CD4-positive, alpha-beta T cell (primary cell): ENCODE measurements around the gene EMC8. TPM values are rescaled to one million over a fixed set of nuclear protein-coding genes. Genes with fewer than 3 reads are reported as not detected.

Experiments
- ATAC-seq: fragments of 200-7000 bp; cut with Tn5 transposase; one replicate; pipeline ENCODE4 v1.10.0; 2022; ENCODE audit warnings: mild to moderate bottlenecking; ENCODE audit not compliant: poor library complexity
- CTCF ChIA-PET: fragments of 350-600 bp; sonication (Branson Sonifier 250); formaldehyde crosslinking; loops from one replicate; lab custom pipeline; 2021; ENCODE audit warnings: antibody characterized with exemption, inconsistent platforms; lab: Charles Lee
- POLR2A ChIA-PET: fragments of 350-600 bp; sonication (Branson Sonifier 250); formaldehyde crosslinking; loops from one replicate; lab custom pipeline; 2021; ENCODE audit warnings: antibody characterized with exemption, inconsistent platforms; lab: Charles Lee
- DNase-seq, 14 experiments: peaks; one replicate each; pipeline ENCODE4 v3.0.0-alpha.2; 2013 to 2020; ENCODE audit warnings: mixed read lengths in 2 of 14
- H3K27ac ChIP-seq, 2 donors: one replicate each; pipeline versions ENCODE4 v1.5.1 to v1.7.0; 2013; ENCODE audit warnings: low read length in 2 of 2, low read depth in 1 of 2, mild to moderate bottlenecking in 1 of 2
- H3K27me3 ChIP-seq, 2 experiments: 1 replicate in 1 of 2; 2 replicates in 1 of 2; pipeline versions ENCODE4 v1.6.1 to v1.7.0; 2013; ENCODE audit warnings: low read length in 2 of 2, control low read depth in 1 of 2, mild to moderate bottlenecking in 1 of 2, moderate library complexity in 1 of 2; ENCODE audit not compliant: insufficient read depth in 2 of 2, control insufficient read depth in 1 of 2
- H3K36me3 ChIP-seq: one replicate; pipeline ENCODE4 v1.6.1; 2013; ENCODE audit warnings: low read length, control low read depth; ENCODE audit not compliant: insufficient read depth
- H3K4me1 ChIP-seq: one replicate; pipeline ENCODE4 v1.6.1; 2013; ENCODE audit warnings: low read length, control low read depth; ENCODE audit not compliant: insufficient read depth
- H3K4me3 ChIP-seq: one replicate; pipeline ENCODE4 v1.5.1; 2013; ENCODE audit warnings: mild to moderate bottlenecking, low read length, moderate library complexity
- H3K9me3 ChIP-seq, 2 experiments: 1 replicate in 1 of 2; 2 replicates in 1 of 2; pipeline versions ENCODE4 v1.6.1 to v1.7.0; 2013; ENCODE audit warnings: low read length in 2 of 2, mild to moderate bottlenecking in 2 of 2, control low read depth in 1 of 2, moderate library complexity in 1 of 2; ENCODE audit not compliant: control insufficient read depth in 1 of 2, insufficient read depth in 1 of 2
- H3K27ac Mint-ChIP-seq: one replicate; pipeline ENCODE4 v1.8.0; 2020; ENCODE audit warnings: mixed read lengths
- H3K27me3 Mint-ChIP-seq: one replicate; pipeline ENCODE4 v1.8.0; 2021; ENCODE audit warnings: mixed read lengths
- H3K36me3 Mint-ChIP-seq: one replicate; pipeline ENCODE4 v1.8.0; 2021; ENCODE audit warnings: low read depth, mixed read lengths
- H3K4me1 Mint-ChIP-seq: one replicate; pipeline ENCODE4 v1.8.0; 2021; ENCODE audit warnings: low read depth, mixed read lengths
- H3K4me3 Mint-ChIP-seq: one replicate; pipeline ENCODE4 v1.8.0; 2020; ENCODE audit warnings: mild to moderate bottlenecking, mixed read lengths
- H3K9me3 Mint-ChIP-seq: one replicate; pipeline ENCODE4 v1.8.0; 2020; ENCODE audit warnings: mixed read lengths
- intact Hi-C, 2 experiments: fragments of 100-400 bp; cut with DNase I in 1 of 2; cut with micrococcal nuclease in 1 of 2; formaldehyde crosslinking; loops; one replicate each; pipeline versions ENCODE4 v1.15.1 to v1.9.0; 2023 to 2025; cut with DNase I, micrococcal nuclease
- total RNA-seq, 174 experiments: library from RNA in 2 of 174; stranded (reverse) in 2 of 174; gene quantifications; one replicate each; pipeline ENCODE4 v1.2.3 and lab custom pipeline; 2021 to 2026
- TF ChIP-seq, protein P1 (sequence below): fragments of 200-600 bp; IDR thresholded peaks from one replicate; pipeline ENCODE4 v1.8.0; 2022; ENCODE audit warnings: antibody characterized with exemption, mild to moderate bottlenecking

The EMC8 gene
- total RNA-seq, 2 experiments from 2014 or later: 38.9 to 41.7 TPM

DNA sequence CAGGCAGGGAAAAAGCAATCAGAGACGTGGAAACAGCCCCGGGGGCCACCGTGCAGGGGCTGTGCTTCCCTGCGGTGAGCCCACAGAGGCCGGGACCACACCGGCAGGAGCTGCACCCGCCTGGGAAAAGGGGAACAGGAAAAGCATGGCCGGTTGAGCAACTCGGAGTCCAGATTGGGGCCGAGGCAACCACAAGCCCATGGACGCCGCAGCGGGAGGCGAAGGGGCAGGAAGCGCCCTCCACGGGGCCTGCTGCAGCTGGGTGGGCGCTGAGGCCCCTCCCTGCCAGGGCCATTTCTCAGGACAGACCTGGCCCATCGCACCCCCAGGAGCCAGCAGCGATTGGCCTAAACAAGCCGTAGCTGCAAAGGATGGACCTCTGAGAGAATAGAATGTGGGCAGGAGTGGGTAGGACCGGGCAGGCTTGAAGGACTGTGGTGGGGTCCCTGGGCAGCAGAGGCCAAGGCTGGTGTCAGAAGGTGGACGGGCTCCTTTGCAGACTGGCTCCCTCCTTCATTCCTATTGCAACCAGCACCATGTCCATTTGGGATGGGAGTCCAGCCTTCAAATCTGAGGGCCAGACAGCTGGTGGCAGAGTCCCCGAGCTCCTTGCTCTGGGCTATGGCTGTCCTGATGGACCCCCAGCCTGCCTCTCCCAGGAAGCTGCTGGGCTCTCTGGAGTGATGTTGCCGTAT lies 30.6 kb upstream of the EMC8 start:
- no peaks in the 10 kb centered on the region for H3K36me3 Mint-ChIP-seq
- Histone ChIP-seq H3K4me1 (peaks cover 12% of the 10 kb centered on the region), H3K9me3 (peaks cover 0 to 29% of the 10 kb centered on the region in 2 experiments), H3K36me3 (no peaks in the 10 kb centered on the region), H3K4me3 (peak overlapping the region; percentile 24), H3K27ac (no peak overlapping the region), H3K27me3 (peaks cover 3 to 21% of the 10 kb centered on the region in 2 experiments)
- POLR2A ChIA-PET: interaction anchor here (1.5 kb wide), 1 partner anchor 106 kb away, joined by 3 read pairs; no protein-coding TSS in a partner anchor
- TF ChIP-seq, protein P1, sequence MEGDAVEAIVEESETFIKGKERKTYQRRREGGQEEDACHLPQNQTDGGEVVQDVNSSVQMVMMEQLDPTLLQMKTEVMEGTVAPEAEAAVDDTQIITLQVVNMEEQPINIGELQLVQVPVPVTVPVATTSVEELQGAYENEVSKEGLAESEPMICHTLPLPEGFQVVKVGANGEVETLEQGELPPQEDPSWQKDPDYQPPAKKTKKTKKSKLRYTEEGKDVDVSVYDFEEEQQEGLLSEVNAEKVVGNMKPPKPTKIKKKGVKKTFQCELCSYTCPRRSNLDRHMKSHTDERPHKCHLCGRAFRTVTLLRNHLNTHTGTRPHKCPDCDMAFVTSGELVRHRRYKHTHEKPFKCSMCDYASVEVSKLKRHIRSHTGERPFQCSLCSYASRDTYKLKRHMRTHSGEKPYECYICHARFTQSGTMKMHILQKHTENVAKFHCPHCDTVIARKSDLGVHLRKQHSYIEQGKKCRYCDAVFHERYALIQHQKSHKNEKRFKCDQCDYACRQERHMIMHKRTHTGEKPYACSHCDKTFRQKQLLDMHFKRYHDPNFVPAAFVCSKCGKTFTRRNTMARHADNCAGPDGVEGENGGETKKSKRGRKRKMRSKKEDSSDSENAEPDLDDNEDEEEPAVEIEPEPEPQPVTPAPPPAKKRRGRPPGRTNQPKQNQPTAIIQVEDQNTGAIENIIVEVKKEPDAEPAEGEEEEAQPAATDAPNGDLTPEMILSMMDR: no peak
- intact Hi-C loops: loop anchor here (10.0 kb wide), 2 partner anchors 65 to 685 kb away; partner anchors contain the start of genes FOXF1 (in 1 of the 2) and IRF8 (in 1 of the 2)
- peak in 1 of 14 experiments; percentile 46 for DNase-seq
- H3K27ac Mint-ChIP-seq: no peak overlapping the region
- no peak overlapping the region for H3K4me3 Mint-ChIP-seq
- H3K9me3 Mint-ChIP-seq: no peaks in the 10 kb centered on the region
- CTCF ChIA-PET: interaction anchor here (1.4 kb wide), 1 partner anchor 9 kb away, joined by 3 read pairs; no protein-coding TSS in a partner anchor
- peaks cover 4% of the 10 kb centered on the region for H3K4me1 Mint-ChIP-seq
- H3K27me3 Mint-ChIP-seq: peaks cover 43% of the 10 kb centered on the region
- ATAC-seq: no peak

DNA sequence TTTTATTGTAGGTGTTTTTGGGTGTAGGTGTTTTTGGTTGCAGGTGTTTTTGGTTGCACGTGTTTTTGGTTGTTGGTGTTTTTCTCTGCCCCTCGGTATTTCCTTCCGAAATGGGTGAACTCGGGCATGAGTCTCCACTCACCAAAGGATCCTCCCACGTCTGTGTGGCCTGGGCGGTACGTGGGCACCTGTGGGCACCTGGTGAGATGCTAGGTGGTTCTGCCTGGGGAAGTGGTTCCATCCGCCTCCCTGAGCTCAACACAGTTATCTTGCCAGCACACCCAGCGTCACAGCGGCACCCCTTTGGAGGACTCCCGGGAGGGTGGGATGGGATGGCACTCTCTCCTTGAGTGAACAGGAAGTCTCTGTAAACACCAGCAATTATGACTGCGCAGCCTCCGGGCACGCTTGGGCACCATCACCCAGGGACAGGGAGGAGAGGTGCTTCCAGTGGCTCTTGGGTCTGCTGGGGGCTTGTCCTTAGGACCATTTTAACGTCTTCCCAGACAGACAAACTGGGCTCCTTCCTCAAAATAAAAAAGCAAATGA lies 29.9 kb upstream of the EMC8 start:
- CTCF ChIA-PET: interaction anchor here (1.4 kb wide), 1 partner anchor 8 kb away, joined by 3 read pairs; no protein-coding TSS in a partner anchor

DNA sequence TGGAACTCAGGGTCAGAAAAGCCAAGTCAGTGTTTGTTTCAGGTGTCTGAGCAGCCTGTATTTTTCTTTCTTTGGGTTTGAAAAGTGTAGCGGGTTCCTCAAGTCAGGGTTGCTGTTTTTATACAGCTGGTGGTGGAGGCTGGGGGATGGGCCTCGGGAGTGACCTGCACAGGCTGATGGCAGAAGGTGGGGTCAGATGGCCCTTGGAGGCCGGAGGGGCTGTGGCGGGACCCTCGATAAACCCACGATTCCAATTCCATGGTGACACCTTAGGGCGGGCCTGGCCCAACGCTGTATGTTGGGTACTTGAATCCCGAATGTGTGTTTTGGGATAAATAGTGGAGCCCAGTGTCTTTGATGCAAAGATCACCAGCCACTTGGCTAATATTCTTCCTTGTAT lies 28.8 kb upstream of the EMC8 start:
- peaks cover 0 to 15% of the 10 kb centered on the region in 2 experiments for H3K9me3 ChIP-seq
- peaks cover 4% of the 10 kb centered on the region for H3K4me1 Mint-ChIP-seq

More for the DNA sequence above, 29.9 kb upstream of the EMC8 start:
- ATAC-seq: no peak
- Histone ChIP-seq H3K36me3 (no peaks in the 10 kb centered on the region), H3K27ac (no peak overlapping the region), H3K4me3 (peak overlapping the region; percentile 24), H3K9me3 (peaks cover 0 to 22% of the 10 kb centered on the region in 2 experiments), H3K4me1 (peaks cover 12% of the 10 kb centered on the region), H3K27me3 (peaks cover 3 to 21% of the 10 kb centered on the region in 2 experiments)
- H3K4me3 Mint-ChIP-seq: no peak overlapping the region
- no peaks in the 10 kb centered on the region for H3K9me3 Mint-ChIP-seq
- DNase-seq: no peak
- H3K4me1 Mint-ChIP-seq: peaks cover 4% of the 10 kb centered on the region
- H3K36me3 Mint-ChIP-seq: no peaks in the 10 kb centered on the region
- POLR2A ChIA-PET: interaction anchor here (1.5 kb wide), 1 partner anchor 107 kb away, joined by 3 read pairs; no protein-coding TSS in a partner anchor
- H3K27ac Mint-ChIP-seq: no peak overlapping the region
- H3K27me3 Mint-ChIP-seq: peaks cover 43% of the 10 kb centered on the region
- intact Hi-C loops: loop anchor here (10.0 kb wide), 2 partner anchors 66 to 686 kb away; partner anchors contain the start of genes FOXF1 (in 1 of the 2) and IRF8 (in 1 of the 2)
- TF ChIP-seq, protein P1: no peak

More for the DNA sequence above, 28.8 kb upstream of the EMC8 start:
- H3K4me3 ChIP-seq: no peak overlapping the region
- H3K27ac Mint-ChIP-seq: no peak overlapping the region
- H3K4me1 ChIP-seq: peaks cover 12% of the 10 kb centered on the region
- H3K27me3 ChIP-seq: peaks cover 3 to 21% of the 10 kb centered on the region in 2 experiments
- intact Hi-C loops: loop anchor here (10.0 kb wide), 2 partner anchors 67 to 687 kb away; partner anchors contain the start of genes FOXF1 (in 1 of the 2) and IRF8 (in 1 of the 2)
- no peaks in the 10 kb centered on the region for H3K36me3 ChIP-seq
- TF ChIP-seq, protein P1: no peak
- no peak overlapping the region for H3K4me3 Mint-ChIP-seq
- DNase-seq (no peak), ATAC-seq (no peak)
- H3K27ac ChIP-seq: no peak overlapping the region
- CTCF ChIA-PET: no interaction called here
- H3K27me3 Mint-ChIP-seq: peaks cover 43% of the 10 kb centered on the region
- H3K36me3 Mint-ChIP-seq: no peaks in the 10 kb centered on the region
- POLR2A ChIA-PET: no interaction called here
- no peaks in the 10 kb centered on the region for H3K9me3 Mint-ChIP-seq
